HG03060 (cell line): ENCODE measurements around the gene UNC13D.
"Not testable (repeated sequence)": the region's sequence is repeated elsewhere in the genome, so short reads cannot be mapped to it uniquely, and the experiment has no call there.

Source experiments
- ATAC-seq: cut with Tn5 transposase; IDR thresholded peaks from one replicate; pipeline ENCODE4 v1.9.1; 2021; ENCODE audit warnings: low read depth, moderate number of reproducible peaks; ENCODE audit not compliant: unreplicated experiment

Gene UNC13D

GRCh38 chr17:75843577-75844529 is at the start of gene UNC13D:
TSS of gene UNC13D (minus strand) at chr17:75844404. CDS start at chr17:75844337, 67 bp downstream.
- ATAC-seq = no peak

GRCh38 chr17:75893305-75894048 is 49.3 kb upstream of the UNC13D start:
- no peak for ATAC-seq

GRCh38 chr17:75892556-75893224 is 48.5 kb upstream of the UNC13D start:
- ATAC-seq = no peak

GRCh38 chr17:75891605-75892555 is 47.7 kb upstream of the UNC13D start:
- no peak for ATAC-seq

- ATAC-seq = no peak
Observed at GRCh38 chr17:75891022-75891604, 46.9 kb upstream of the UNC13D start.

GRCh38 chr17:75889454-75889853 is 45.2 kb upstream of the UNC13D start:
- no peak for ATAC-seq

- ATAC-seq = no peak
Observed at GRCh38 chr17:75888484-75888883, 44.3 kb upstream of the UNC13D start.

- ATAC-seq = not testable (repeated sequence)
Observed at GRCh38 chr17:75885860-75886259, 41.7 kb upstream of the UNC13D start.

- ATAC-seq = no peak
Observed at GRCh38 chr17:75885431-75885830, 41.2 kb upstream of the UNC13D start.

GRCh38 chr17:75881678-75882454 is 37.7 kb upstream of the UNC13D start:
- no peak for ATAC-seq

GRCh38 chr17:75880266-75880665 is 36.1 kb upstream of the UNC13D start:
- ATAC-seq = no peak

- no peak for ATAC-seq
Observed at GRCh38 chr17:75878174-75878998, 34.2 kb upstream of the UNC13D start, which contains the start of gene TRIM47. TSS of gene TRIM47 (minus strand) at chr17:75878581. CDS start at chr17:75878548, 33 bp downstream.

- ATAC-seq = no peak
Observed at GRCh38 chr17:75877752-75878173, 33.6 kb upstream of the UNC13D start.

- no peak for ATAC-seq
Observed at GRCh38 chr17:75876938-75877751, 32.9 kb upstream of the UNC13D start.

GRCh38 chr17:75876190-75876937 is 32.2 kb upstream of the UNC13D start:
- no peak for ATAC-seq

- ATAC-seq = no peak
Observed at GRCh38 chr17:75875940-75876189, 31.7 kb upstream of the UNC13D start.
